Neural crest cell (in vitro differentiated cells): ENCODE measurements around the gene CETP. TPM values are rescaled to one million over a fixed set of nuclear protein-coding genes. Genes with fewer than 3 reads are reported as not detected.
A peak's percentile ranks its signal among the peaks of the same experiment; 100 is the strongest.

Source experiments
- DNase-seq: peaks from one replicate; pipeline ENCODE4 v3.0.0; 2021; ENCODE audit warnings: low read depth, mixed read lengths, low spot score
- H3K27ac Mint-ChIP-seq: one replicate; pipeline ENCODE4 v1.8.0; 2021; ENCODE audit warnings: mild to moderate bottlenecking, mixed read lengths; ENCODE audit not compliant: unreplicated experiment
- H3K27me3 Mint-ChIP-seq: 2 replicates; pipeline ENCODE4 v1.8.0; 2021; ENCODE audit warnings: low read depth, mild to moderate bottlenecking, mixed read lengths
- H3K36me3 Mint-ChIP-seq: 2 replicates; pipeline ENCODE4 v1.8.0; 2021; ENCODE audit warnings: low read depth, mild to moderate bottlenecking, mixed read lengths
- H3K4me1 Mint-ChIP-seq: 2 replicates; pipeline ENCODE4 v1.8.0; 2021; ENCODE audit warnings: mixed read lengths
- H3K4me3 Mint-ChIP-seq: one replicate; pipeline ENCODE4 v1.8.0; 2021; ENCODE audit warnings: mild to moderate bottlenecking, mixed read lengths
- H3K9me3 Mint-ChIP-seq: 2 replicates; pipeline ENCODE4 v1.8.0; 2021; ENCODE audit warnings: mixed read lengths
- long read RNA-seq: library from polyadenylated mRNA; unstranded; transcript quantifications from one replicate; pipeline ENCODE4 v2.0.0, GENCODE V29; 2020
- total RNA-seq: library from RNA; stranded (reverse); gene quantifications from 2 replicates; pipeline ENCODE4 v1.2.1, GENCODE V29; 2021
- TF ChIP-seq, protein P1 (sequence below): fragments of 200-600 bp; sonication (generic); conservative IDR thresholded peaks from 2 replicates; pipeline ENCODE4 v1.5.0; 2021; ENCODE audit warnings: antibody characterized with exemption, mild to moderate bottlenecking

Gene CETP, protein sequence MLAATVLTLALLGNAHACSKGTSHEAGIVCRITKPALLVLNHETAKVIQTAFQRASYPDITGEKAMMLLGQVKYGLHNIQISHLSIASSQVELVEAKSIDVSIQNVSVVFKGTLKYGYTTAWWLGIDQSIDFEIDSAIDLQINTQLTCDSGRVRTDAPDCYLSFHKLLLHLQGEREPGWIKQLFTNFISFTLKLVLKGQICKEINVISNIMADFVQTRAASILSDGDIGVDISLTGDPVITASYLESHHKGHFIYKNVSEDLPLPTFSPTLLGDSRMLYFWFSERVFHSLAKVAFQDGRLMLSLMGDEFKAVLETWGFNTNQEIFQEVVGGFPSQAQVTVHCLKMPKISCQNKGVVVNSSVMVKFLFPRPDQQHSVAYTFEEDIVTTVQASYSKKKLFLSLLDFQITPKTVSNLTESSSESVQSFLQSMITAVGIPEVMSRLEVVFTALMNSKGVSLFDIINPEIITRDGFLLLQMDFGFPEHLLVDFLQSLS
- total RNA-seq, result not detected in 2 replicates
- long read RNA-seq, result 0 reads

DNA sequence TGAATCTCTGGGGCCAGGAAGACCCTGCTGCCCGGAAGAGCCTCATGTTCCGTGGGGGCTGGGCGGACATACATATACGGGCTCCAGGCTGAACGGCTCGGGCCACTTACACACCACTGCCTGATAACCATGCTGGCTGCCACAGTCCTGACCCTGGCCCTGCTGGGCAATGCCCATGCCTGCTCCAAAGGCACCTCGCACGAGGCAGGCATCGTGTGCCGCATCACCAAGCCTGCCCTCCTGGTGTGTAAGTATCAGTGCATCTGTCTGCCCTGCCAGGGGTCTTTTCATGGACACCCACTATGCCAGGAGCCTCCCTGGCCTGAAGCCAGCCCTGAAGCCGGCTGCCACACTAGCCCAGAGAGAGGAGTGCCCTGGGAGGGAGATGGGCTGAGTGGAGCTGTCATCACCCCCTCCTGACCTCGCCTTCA lies at the start of gene CETP:
Gene CETP (plus strand): TSS at position 100 of the 431 bp plus-strand sequence. CDS start 30 bp downstream, at position 130.
- H3K4me1 Mint-ChIP-seq, result no peaks in the 10 kb centered on the region
- no peaks in the 10 kb centered on the region for H3K36me3 Mint-ChIP-seq
- H3K9me3 Mint-ChIP-seq, result no peaks in the 10 kb centered on the region
- TF ChIP-seq, protein P1, sequence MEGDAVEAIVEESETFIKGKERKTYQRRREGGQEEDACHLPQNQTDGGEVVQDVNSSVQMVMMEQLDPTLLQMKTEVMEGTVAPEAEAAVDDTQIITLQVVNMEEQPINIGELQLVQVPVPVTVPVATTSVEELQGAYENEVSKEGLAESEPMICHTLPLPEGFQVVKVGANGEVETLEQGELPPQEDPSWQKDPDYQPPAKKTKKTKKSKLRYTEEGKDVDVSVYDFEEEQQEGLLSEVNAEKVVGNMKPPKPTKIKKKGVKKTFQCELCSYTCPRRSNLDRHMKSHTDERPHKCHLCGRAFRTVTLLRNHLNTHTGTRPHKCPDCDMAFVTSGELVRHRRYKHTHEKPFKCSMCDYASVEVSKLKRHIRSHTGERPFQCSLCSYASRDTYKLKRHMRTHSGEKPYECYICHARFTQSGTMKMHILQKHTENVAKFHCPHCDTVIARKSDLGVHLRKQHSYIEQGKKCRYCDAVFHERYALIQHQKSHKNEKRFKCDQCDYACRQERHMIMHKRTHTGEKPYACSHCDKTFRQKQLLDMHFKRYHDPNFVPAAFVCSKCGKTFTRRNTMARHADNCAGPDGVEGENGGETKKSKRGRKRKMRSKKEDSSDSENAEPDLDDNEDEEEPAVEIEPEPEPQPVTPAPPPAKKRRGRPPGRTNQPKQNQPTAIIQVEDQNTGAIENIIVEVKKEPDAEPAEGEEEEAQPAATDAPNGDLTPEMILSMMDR, result no peak
- H3K27me3 Mint-ChIP-seq, result no peaks in the 10 kb centered on the region
- no peak within 1 kb of the TSS for H3K27ac Mint-ChIP-seq
- no peak within 1 kb of the TSS for H3K4me3 Mint-ChIP-seq
- no peak for DNase-seq

DNA sequence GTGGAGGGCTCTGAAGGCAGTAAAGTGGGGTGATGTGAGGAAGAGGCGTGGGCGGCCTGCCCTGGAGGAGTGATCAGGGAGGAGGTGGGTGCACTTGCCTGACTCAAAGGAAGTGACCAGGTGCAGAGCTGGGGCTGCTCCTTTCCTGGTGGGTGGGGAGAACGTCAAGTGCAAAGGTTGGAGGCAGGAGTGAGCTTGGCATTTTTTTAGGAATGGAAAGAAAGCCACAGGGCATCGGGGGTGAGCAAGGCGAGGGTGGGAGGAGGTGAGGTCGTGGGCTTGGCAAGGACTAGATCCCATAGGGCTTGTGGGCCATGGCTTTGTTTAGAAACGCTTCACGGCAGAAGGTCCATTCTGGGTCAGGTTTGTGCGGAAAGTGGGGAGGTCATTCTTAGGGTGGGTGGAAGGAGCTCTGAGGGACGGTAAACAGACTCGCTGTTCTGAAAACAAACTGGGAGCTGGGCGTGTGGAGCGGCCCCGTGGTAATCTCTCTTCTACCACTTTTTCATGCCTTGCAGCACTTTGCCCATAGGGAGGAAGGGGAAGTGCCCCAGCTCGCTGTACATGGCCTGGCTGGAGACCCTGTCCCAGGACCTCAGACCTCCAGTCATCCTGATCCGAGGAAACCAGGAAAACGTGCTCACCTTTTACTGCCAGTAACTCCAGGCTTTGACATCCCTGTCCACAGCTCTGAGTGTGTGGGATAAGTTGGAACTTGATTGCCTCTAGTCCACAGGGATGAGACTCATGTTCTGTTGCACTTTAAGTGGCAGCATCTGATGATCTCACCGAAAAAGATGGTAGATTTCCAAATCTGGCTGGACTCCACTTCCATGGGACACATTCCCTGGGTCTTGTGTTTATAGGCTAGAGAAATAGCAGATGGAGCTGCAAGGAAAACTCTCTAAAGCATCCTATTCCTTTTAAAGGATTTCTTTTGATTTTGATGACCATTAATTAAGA lies 48.7 kb upstream of the CETP start:
- H3K27me3 Mint-ChIP-seq, result peaks cover 2% of the 10 kb centered on the region
- peaks cover 30% of the 10 kb centered on the region for H3K4me1 Mint-ChIP-seq
- H3K27ac Mint-ChIP-seq, result peak overlapping the region; percentile 13
- TF ChIP-seq, protein P1, result no peak
- H3K4me3 Mint-ChIP-seq, result no peak overlapping the region
- H3K36me3 Mint-ChIP-seq, result no peaks in the 10 kb centered on the region
- DNase-seq, result no peak
- no peaks in the 10 kb centered on the region for H3K9me3 Mint-ChIP-seq

DNA sequence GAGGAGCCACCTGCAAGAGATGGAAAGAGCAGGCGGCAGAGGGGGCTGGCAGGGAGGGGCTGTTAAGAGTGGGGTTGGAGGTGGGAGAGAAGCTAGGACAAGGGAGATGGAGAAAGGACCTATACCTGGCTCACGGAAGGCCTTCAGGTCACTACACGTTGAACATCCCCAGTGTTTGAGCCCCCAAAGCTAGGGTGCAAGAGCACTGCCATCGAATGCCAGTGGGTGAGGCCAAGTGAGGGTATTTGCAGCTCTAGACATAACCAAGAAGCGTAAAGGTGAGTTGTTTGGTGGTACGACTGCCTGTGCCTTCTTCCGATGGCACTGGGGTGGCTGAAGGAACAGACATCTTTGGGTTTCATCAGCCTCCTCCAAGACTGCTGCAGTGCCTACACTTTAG lies 46.9 kb upstream of the CETP start:
- H3K4me3 Mint-ChIP-seq, result no peak overlapping the region

DNA sequence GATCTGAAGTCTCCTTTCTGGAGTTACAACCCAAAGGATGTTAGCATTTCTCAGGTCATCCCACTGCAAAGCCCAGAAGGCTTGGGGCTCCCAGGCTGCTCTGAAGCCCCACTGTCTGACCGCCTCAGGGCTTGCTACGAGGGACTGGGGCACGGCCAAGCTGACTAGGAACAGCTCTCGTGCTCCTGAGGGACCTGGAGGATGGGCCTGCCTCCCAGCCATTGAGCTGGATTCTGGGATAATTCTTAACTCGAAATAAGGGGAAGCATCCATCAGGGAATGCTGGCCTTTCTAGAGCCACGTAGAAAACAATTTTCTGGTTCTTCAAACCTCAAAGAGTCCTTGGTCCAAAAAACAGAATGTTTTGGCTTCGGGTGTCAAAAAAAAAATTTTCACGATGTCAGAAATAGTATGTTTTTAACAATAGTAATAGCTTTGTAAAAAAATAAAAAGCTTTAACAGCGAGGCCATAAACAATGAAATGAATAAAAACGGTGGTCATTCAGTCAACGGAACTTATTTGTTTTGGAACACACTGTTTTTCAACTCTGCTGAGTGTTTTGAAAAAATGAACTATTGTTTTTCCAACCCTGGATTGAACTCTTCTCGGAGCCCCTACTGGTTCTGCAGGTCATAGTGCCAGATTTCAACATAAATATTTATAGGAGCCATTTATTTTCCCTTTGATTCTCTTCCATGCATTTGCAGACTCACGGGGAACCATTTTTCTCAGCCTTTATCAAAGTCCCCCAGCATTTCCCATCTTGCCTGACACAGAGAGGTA lies 46.2 kb upstream of the CETP start:
- H3K27me3 Mint-ChIP-seq, result peaks cover 15% of the 10 kb centered on the region

More for the DNA sequence above, 46.9 kb upstream of the CETP start:
- no peak overlapping the region for H3K27ac Mint-ChIP-seq
- H3K9me3 Mint-ChIP-seq, result no peaks in the 10 kb centered on the region
- no peaks in the 10 kb centered on the region for H3K36me3 Mint-ChIP-seq
- H3K27me3 Mint-ChIP-seq, result peaks cover 15% of the 10 kb centered on the region
- H3K4me1 Mint-ChIP-seq, result peaks cover 30% of the 10 kb centered on the region
- no peak for DNase-seq
- TF ChIP-seq, protein P1, result no peak

More for the DNA sequence above, 46.2 kb upstream of the CETP start:
- no peaks in the 10 kb centered on the region for H3K36me3 Mint-ChIP-seq
- no peak overlapping the region for H3K27ac Mint-ChIP-seq
- H3K9me3 Mint-ChIP-seq, result no peaks in the 10 kb centered on the region
- no peak for DNase-seq
- H3K4me3 Mint-ChIP-seq, result no peak overlapping the region
- H3K4me1 Mint-ChIP-seq, result peaks cover 30% of the 10 kb centered on the region
- TF ChIP-seq, protein P1, result no peak
